Uterus (tissue), 4 donors: ENCODE measurements around the gene RGS6. TPM values are rescaled to one million over a fixed set of nuclear protein-coding genes. Genes with fewer than 3 reads are reported as not detected.

Experiments
- DNase-seq, 2 donors: peaks; one replicate each; pipeline ENCODE4 v3.0.0-alpha.2; 2019 to 2020
- H3K27ac ChIP-seq, 2 donors: fragments of 200-600 bp; sonication (generic); 1 replicate in 1 of 2; 2 replicates in 1 of 2; pipeline ENCODE4 v1.5.1; 2016 to 2018
- H3K27me3 ChIP-seq, 2 donors: fragments of 200-600 bp; sonication (generic); one replicate each; pipeline ENCODE4 v1.5.1; 2018 to 2019; ENCODE audit warnings: control low read depth in 1 of 2
- H3K36me3 ChIP-seq, 2 donors: fragments of 200-600 bp; sonication (generic); one replicate each; pipeline ENCODE4 v1.5.1; 2019; ENCODE audit warnings: control low read depth in 1 of 2
- H3K4me1 ChIP-seq, 2 donors: fragments of 200-600 bp; sonication (generic); one replicate each; pipeline ENCODE4 v1.5.1; 2018 to 2019; ENCODE audit warnings: control low read depth in 1 of 2
- H3K4me3 ChIP-seq, 2 donors: fragments of 200-600 bp; sonication (generic); 1 replicate in 1 of 2; 2 replicates in 1 of 2; pipeline ENCODE4 v1.5.1; 2018 to 2019; ENCODE audit warnings: mild to moderate bottlenecking in 1 of 2
- H3K9me3 ChIP-seq, 2 donors: fragments of 200-600 bp; sonication (generic); one replicate each; pipeline ENCODE4 v1.5.1; 2019; ENCODE audit warnings: control low read depth in 1 of 2
- POLR2A ChIP-seq, 2 donors: fragments of 450-650 bp; IDR thresholded peaks; one replicate each; pipeline ENCODE4 v1.6.1; 2016; ENCODE audit warnings: antibody characterized with exemption in 2 of 2, mild to moderate bottlenecking in 1 of 2, moderate library complexity in 1 of 2
- intact Hi-C: fragments of 100-400 bp; cut with DNase I; formaldehyde crosslinking; loops from one replicate; pipeline ENCODE4 v1.15.1; 2023; ENCODE audit warnings: low total_unique reads
- total RNA-seq, 4 donors: library from RNA; depleted of rRNA in 3 of 4; stranded (reverse); fragments of >200 nt in 3 of 4; gene quantifications; one replicate each; pipeline versions ENCODE4 v1.1.0 to v1.2.4, GENCODE V29; 2014 to 2023
- TF ChIP-seq, protein P1 (sequence below), 4 experiments: fragments of 200-600 bp in 2 of 4; fragments of 450-650 bp in 2 of 4; sonication (generic) in 2 of 4; IDR thresholded peaks; one replicate each; pipeline ENCODE4 v1.5.1; 2016 to 2019; ENCODE audit warnings: antibody characterized with exemption in 4 of 4, mild to moderate bottlenecking in 2 of 4, moderate library complexity in 1 of 4
- donor health status: DM: yes; HTN: yes; CAD: no.

The RGS6 gene
- total RNA-seq, 4 donors from 2014 or later: 1.0 to 7.4 (median 6.2) TPM; not detected in 1

DNA sequence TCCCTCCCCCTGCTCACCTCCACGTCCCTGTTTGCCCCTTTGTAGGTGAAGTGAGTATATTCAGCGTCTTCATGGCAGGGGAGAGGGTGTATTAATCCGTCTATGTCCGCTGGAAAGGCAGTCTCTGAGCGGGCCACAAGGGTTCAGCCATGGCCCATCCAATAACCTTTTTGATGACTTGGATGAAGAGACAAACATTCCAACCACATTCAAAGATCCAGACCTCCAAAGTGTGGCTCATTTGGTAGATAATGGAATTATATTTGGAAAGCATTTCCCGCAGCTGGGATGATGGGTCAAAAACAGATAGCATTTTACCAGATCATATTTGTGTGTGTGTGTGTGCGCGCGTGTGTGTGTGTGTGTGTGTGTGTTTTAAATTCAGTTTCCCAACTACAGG lies 615.8 kb downstream of the RGS6 start:
- Histone ChIP-seq H3K27me3 (no peaks in the 10 kb centered on the region), H3K4me1 (no peaks in the 10 kb centered on the region), H3K9me3 (no peaks in the 10 kb centered on the region), H3K27ac (no peak overlapping the region), H3K36me3 (no peaks in the 10 kb centered on the region), H3K4me3 (no peak overlapping the region)
- intact Hi-C loops: no loop called here
- TF ChIP-seq, protein P1, sequence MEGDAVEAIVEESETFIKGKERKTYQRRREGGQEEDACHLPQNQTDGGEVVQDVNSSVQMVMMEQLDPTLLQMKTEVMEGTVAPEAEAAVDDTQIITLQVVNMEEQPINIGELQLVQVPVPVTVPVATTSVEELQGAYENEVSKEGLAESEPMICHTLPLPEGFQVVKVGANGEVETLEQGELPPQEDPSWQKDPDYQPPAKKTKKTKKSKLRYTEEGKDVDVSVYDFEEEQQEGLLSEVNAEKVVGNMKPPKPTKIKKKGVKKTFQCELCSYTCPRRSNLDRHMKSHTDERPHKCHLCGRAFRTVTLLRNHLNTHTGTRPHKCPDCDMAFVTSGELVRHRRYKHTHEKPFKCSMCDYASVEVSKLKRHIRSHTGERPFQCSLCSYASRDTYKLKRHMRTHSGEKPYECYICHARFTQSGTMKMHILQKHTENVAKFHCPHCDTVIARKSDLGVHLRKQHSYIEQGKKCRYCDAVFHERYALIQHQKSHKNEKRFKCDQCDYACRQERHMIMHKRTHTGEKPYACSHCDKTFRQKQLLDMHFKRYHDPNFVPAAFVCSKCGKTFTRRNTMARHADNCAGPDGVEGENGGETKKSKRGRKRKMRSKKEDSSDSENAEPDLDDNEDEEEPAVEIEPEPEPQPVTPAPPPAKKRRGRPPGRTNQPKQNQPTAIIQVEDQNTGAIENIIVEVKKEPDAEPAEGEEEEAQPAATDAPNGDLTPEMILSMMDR (IDR thresholded peaks at IDR 0.05): no peak
- TF ChIP-seq POLR2A (IDR thresholded peaks at IDR 0.05): no peak
- no peak for DNase-seq

DNA sequence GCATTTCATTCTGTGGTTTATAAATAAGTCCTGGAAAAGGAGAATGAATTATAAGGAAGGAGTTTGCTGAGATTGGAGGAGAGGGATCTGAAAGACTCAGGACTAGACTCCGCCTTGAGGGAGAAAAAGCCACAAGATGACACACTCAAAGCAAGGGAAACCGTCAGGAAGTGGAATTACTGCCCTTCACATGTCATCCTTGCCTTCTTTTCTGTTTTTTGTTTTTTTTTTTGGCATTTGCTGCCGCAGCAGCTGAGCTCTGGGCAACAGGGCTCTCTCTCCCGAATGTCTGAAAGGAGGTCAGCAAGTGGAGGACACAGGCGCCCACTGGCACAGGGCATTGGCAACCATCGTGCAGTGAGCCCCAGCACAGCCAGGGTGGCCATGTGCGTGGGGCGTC lies 616.8 kb downstream of the RGS6 start:
- Histone ChIP-seq H3K9me3 (no peaks in the 10 kb centered on the region), H3K4me3 (no peak overlapping the region), H3K36me3 (no peaks in the 10 kb centered on the region), H3K27me3 (no peaks in the 10 kb centered on the region), H3K4me1 (no peaks in the 10 kb centered on the region), H3K27ac (no peak overlapping the region)
- no peak for DNase-seq
- intact Hi-C loops: no loop called here
- TF ChIP-seq, protein P1 (IDR thresholded peaks at IDR 0.05): no peak
- TF ChIP-seq POLR2A (IDR thresholded peaks at IDR 0.05): no peak

DNA sequence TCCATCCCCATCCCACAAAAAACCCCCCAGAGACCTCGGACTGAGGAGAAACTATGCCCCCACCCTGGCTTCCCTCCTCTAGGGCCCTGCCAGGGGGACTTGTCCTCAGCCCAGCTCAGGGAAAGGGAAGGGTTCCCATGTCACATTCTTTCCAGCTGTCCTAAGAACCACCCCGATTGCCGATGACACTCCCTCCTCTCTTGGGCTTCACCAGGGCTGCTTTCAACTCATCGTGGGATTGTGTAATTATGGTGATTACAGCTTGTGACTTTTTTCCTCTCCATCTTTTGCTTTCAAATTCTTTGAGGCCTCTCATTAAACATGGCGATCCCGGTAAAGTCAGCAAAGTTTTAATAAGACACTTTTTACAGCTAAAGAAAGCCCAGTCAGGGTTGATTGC lies 617.6 kb downstream of the RGS6 start:
- TF ChIP-seq POLR2A (IDR thresholded peaks at IDR 0.05): no peak
- DNase-seq: no peak
- intact Hi-C loops: no loop called here
- Histone ChIP-seq H3K27me3 (no peaks in the 10 kb centered on the region), H3K27ac (no peak overlapping the region), H3K4me1 (no peaks in the 10 kb centered on the region), H3K4me3 (no peak overlapping the region), H3K9me3 (no peaks in the 10 kb centered on the region), H3K36me3 (no peaks in the 10 kb centered on the region)

DNA sequence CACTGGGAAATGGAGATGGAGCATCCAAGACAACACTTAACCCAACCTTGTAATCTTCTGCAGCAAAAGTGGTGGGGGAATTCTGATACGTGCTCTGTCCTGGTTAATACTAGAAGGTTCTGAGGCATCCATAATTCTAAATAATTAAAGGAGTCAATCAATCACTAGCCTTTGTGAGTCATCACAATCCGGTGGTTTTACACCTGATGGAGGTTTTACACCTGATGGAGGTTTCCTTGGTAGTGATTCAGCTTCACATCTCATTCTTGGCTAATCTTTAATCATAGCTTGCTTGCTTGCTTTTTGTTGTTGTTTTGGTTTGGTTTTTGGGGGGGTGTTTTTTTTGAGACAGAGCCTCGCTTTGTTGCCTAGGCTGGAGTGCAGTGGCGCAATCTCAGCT lies 618.3 kb downstream of the RGS6 start:
- H3K27me3 ChIP-seq: no peaks in the 10 kb centered on the region
- no peaks in the 10 kb centered on the region for H3K4me1 ChIP-seq
- H3K9me3 ChIP-seq: no peaks in the 10 kb centered on the region
- no peaks in the 10 kb centered on the region for H3K36me3 ChIP-seq
- intact Hi-C loops: no loop called here
- no peak overlapping the region for H3K4me3 ChIP-seq
- no peak for DNase-seq
- TF ChIP-seq POLR2A (IDR thresholded peaks at IDR 0.05): no peak
- TF ChIP-seq, protein P1 (IDR thresholded peaks at IDR 0.05): no peak
- H3K27ac ChIP-seq: no peak overlapping the region

DNA sequence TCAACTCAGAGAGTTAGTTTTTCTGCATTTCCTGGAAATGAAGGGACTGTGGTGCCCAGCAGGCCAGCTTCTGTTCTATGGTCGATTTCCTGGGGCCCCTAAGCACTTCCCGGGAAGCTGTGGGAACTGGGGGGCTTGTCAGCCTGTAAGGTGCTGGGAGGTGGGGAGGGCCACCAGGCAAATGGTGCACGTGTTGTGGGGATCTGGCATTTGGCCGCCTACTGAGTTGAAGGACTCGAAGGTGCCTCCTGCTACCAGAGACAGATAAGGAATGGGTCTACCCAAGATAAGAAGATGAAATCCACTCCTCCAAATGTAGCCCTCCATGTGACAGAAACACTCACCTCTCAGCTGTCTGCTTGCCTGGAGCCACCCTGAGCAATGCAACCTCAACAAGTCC lies 620.0 kb downstream of the RGS6 start:
- H3K27ac ChIP-seq: no peak overlapping the region
- H3K36me3 ChIP-seq: no peaks in the 10 kb centered on the region
- no peaks in the 10 kb centered on the region for H3K9me3 ChIP-seq
- no peaks in the 10 kb centered on the region for H3K4me1 ChIP-seq
- no peak for TF ChIP-seq POLR2A (IDR thresholded peaks at IDR 0.05)
- TF ChIP-seq, protein P1 (IDR thresholded peaks at IDR 0.05): no peak
- no peak overlapping the region for H3K4me3 ChIP-seq
- intact Hi-C loops: no loop called here
- H3K27me3 ChIP-seq: no peaks in the 10 kb centered on the region
- no peak for DNase-seq

DNA sequence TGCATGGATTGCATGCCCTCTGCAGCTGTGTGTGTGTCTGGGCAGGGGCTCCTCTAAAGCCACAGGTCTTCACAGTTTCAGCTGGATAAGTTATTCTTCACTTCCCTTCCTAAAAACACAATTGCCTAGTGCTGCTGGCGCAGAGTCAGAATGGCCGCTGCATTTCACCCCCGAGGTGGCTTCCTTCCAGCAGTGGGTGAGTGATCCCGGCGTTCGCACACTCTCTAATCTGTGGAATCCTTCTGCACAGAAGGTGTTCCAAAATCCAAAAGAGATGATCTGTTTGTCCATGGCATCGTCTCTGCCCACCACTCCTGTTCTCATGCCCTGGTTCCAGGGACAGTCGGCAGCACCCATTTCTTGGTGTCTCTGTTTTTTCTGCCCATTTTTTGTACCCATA lies 620.9 kb downstream of the RGS6 start:
- Histone ChIP-seq H3K4me1 (no peaks in the 10 kb centered on the region), H3K27me3 (no peaks in the 10 kb centered on the region), H3K36me3 (no peaks in the 10 kb centered on the region), H3K4me3 (no peak overlapping the region), H3K27ac (no peak overlapping the region), H3K9me3 (no peaks in the 10 kb centered on the region)
- intact Hi-C loops: no loop called here
- DNase-seq: no peak
- TF ChIP-seq POLR2A (IDR thresholded peaks at IDR 0.05): no peak
- TF ChIP-seq, protein P1 (IDR thresholded peaks at IDR 0.05): no peak
